ENCODE data around the gene NBEAL2.

NBEAL2 gene

DNA sequence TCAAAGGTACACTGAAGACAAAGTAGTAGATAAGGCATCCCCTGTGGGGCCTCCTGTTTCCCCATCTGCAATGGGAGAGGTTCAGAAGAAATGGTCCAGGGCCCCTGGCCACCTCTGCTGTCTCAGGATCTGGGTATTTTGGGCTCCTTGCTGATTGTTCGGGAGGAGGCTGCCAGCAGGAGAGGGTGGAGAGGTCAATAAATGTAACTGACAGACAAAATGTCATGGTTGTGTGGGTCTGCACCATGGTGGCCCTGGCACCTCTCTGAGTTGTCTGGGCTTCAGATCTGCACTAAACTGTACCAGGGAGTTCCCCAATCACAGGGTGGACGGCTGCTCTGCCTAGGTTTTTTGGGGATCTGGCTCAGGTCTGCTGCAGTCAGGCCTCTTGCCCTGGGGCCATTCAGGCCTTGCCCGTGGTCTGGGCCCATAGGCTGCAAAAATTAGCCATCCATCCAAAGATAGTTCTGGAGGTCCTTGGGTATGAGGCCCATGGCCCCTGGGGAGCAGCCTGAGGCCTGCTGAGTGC lies 7.4 kb downstream of the NBEAL2 start:
- no peak for DNase-seq (ENCODE audit: low spot score)

GRCh38 chr3:46987319-46987742 lies 7.9 kb downstream of the NBEAL2 start:
- DNase-seq (ENCODE audit: low spot score), result no peak

- DNase-seq (ENCODE audit: low spot score), result no peak
Observed at GRCh38 chr3:46987743-46988401, 8.4 kb downstream of the NBEAL2 start.

- DNase-seq (ENCODE audit: low spot score), result no peak
Observed at GRCh38 chr3:46988616-46989015, 9.2 kb downstream of the NBEAL2 start.

GRCh38 chr3:46989146-46989810 lies 9.8 kb downstream of the NBEAL2 start:
- DNase-seq (ENCODE audit: low spot score), result no peak

DNA sequence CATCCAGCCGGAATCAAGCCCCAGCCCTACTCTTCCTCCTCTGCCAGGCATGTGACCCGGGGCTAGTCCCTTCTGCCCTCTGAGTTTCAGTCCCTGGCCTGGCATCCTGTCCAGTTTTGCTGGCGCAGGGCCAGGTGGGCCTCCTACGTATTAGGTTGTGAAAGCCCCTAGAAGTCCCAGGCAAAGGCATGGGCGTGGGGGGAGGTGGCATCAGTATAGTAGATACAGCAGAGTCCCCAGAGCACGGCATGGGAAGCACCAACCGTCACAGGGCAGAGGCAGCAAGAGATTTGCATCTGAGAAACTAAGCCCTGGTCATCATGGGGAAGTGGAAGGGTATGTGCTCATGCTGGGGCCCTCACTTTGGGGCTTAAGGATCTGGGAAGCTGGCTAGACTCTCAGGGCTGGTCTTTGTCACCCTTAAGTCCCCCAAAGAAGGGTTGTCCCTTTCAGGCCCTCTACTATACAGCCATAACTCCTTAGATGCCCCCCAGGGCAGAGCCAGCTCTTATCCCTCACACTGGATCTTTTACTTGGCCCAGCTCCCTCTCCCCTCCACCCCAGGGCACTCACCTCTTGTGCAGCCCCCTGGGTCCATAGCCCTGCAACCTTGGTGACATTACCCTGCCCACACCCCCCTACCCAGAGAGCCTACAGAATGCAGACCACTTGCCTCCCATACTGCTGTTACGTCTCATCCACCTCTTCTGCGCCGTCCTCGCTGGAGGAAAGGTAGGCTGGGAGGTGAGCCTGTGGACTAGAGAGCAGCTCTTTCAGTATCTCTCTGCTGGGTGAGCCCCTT lies 11.3 kb downstream of the NBEAL2 start:
- DNase-seq (ENCODE audit: low spot score), result no peak

DNA sequence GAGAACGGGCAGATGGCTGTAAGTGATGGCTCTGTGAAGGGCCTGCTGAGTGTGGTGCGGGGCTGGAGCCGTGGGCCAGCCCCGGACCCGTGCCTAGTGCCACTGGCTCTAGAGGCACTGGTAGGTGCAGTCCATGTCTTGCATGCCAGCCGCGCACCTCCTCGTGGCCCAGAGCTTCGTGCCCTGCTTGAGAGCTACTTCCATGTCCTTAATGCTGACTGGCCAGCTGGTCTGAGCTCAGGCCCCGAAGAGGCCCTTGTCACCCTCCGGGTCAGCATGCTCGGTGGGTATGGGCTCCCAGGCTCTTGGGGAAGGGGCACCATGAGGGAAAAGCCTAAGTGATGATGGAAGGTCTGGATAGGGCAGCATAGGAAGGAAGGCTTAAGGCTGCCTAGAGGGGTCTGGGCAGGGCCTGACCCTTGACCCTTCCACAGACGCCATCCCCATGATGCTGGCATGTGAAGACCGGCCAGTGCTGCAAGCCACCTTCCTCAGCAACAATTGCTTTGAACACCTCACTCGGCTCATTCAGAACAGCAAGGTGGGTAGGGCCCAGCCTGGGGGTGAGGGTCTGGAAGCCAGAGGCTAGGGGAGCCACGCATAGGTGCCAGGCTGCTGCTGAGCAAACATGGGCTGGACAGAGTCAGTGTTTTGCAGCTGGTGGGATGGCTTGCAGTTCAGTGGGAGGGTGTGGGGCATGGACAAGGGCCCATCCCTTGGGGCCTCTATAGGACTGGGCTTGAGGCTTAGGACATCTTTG lies 12.1 kb downstream of the NBEAL2 start:
- no peak for DNase-seq (ENCODE audit: low spot score)

- no peak for DNase-seq (ENCODE audit: low spot score)
Observed at GRCh38 chr3:46992231-46992630, 12.8 kb downstream of the NBEAL2 start.

DNA sequence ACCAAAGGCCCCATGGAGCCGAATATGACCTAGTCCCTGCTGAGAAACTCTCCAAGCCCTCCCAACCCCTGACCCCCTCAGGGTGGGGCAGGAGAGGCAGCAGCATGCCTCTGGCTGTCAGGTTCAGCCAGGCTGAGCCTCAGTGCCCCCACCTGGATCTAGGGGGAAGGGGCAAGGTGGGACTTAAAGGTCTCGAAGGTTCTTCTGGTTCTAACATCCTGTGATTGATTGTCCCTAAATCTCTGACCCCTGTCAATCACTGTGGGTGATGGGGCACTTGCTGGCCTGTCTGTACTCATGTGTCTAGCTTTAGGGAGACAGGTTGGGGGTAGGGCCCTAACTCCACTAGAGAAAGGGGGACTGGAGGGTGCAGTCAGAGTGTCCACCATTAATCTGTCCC lies 13.8 kb downstream of the NBEAL2 start:
- no peak for DNase-seq (ENCODE audit: low spot score)

- no peak for DNase-seq (ENCODE audit: low spot score)
Observed at GRCh38 chr3:46993986-46994385, 14.5 kb downstream of the NBEAL2 start.

- DNase-seq (ENCODE audit: low spot score), result no peak
Observed at GRCh38 chr3:46994801-46995731, 15.6 kb downstream of the NBEAL2 start.

GRCh38 chr3:46995901-46996562 lies 16.6 kb downstream of the NBEAL2 start:
- no peak for DNase-seq (ENCODE audit: low spot score)

DNA sequence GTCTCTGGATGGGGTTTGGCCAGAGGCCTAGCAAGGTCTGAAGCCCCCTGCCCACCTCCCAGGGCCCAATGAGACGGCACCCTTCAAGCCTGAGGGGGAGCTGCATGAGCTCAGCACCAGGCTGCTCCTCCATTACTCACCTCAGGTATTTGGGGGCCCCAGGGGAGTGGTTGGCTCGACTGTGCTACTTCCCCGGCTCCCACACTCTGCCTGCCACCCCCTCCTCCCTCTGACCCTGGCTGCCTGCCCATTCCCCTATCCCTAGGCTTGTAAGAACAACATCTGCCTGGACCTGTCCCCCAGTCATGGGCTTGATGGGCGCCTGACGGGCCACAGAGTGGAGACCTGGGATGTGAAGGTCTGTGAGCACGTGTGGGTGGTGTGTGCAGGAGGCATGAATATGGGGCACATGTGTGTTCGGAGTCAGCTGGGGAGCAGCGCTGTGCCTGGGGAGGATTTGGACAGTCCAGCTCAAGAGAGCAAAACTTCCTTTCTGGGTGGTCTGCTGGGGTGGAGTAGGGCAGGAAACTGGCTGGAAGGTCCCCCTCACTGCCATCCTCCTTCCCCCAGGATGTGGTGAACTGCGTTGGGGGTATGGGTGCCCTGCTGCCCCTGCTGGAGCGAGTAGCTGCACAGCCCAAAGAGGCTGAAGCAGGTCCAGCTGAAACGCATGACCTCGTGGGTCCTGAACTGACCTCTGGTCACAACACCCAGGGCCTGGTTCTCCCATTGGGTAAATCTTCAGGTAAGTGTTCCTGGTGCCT lies 17.4 kb downstream of the NBEAL2 start:
- DNase-seq (ENCODE audit: low spot score), result no peak

DNA sequence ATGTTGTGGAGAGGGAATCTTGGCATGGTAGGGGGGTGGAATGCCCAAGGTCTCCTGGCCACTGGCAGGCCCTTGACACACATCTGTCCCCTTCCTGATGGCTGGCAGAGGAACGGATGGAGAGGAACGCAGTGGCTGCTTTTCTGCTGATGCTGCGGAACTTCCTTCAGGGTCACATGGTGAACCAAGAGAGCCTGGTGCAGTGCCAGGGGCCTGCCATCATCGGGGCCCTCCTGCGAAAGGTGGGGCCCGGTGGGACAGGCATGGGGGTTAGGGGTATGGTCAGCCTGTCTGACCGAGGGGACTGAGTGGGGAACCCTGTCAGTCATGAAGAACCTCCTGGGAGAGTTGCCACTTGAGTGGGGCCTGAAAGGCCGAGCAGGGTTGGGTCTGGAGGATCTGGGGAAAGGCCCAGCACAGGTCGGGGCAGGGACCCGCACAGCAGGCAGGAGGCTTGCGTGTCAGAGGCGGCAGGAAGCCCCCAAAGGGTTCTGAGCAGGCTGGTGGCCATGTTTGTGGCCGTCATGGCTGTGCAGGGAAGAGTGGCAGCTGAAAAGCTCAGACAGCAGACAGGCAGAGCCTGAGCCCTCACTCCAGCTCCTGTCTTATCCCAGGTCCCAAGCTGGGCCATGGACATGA lies 18.1 kb downstream of the NBEAL2 start:
- DNase-seq (ENCODE audit: low spot score), result no peak

GRCh38 chr3:46998121-46998851 lies 18.8 kb downstream of the NBEAL2 start:
- peak; percentile 69 for DNase-seq (ENCODE audit: low spot score)

- DNase-seq (ENCODE audit: low spot score), result no peak
Observed at GRCh38 chr3:46998852-46999515, 19.5 kb downstream of the NBEAL2 start.

- DNase-seq (ENCODE audit: low spot score), result no peak
Observed at GRCh38 chr3:46999516-47000197, 20.2 kb downstream of the NBEAL2 start.

Data from kidney tubule cell (primary cell).